Cardiac muscle cell (in vitro differentiated cells and primary cell): ENCODE measurements around the gene XRCC4. TPM values are rescaled to one million over a fixed set of nuclear protein-coding genes. Genes with fewer than 3 reads are reported as not detected.

Experiments used
- DNase-seq, 2 donors: peaks; one replicate each; pipeline versions ENCODE4 v3.0.0 to v3.0.0-alpha.2; 2010 to 2017; ENCODE audit warnings: low read depth in 1 of 2, low spot score in 1 of 2
- H3K27ac ChIP-seq: fragments of 200-600 bp; sonication (generic); 2 replicates; pipeline ENCODE4 v1.5.1; 2016
- H3K27me3 ChIP-seq: fragments of 200-600 bp; sonication (generic); 2 replicates; pipeline ENCODE4 v1.6.0; 2016; ENCODE audit warnings: control low read depth
- H3K36me3 ChIP-seq: fragments of 200-600 bp; sonication (generic); 2 replicates; pipeline ENCODE4 v1.5.1; 2016; ENCODE audit warnings: control low read depth
- H3K4me1 ChIP-seq: fragments of 200-600 bp; sonication (generic); 2 replicates; pipeline ENCODE4 v1.8.1; 2017; ENCODE audit warnings: low read depth, mild to moderate bottlenecking, mixed run types
- H3K4me3 ChIP-seq: fragments of 200-600 bp; sonication (generic); 2 replicates; pipeline ENCODE4 v1.5.1; 2016; ENCODE audit warnings: mild to moderate bottlenecking
- H3K9me3 ChIP-seq: fragments of 200-600 bp; sonication (generic); 2 replicates; pipeline ENCODE4 v1.5.1; 2017; ENCODE audit warnings: low read depth, mild to moderate bottlenecking, control low read depth
- CTCF ChIP-seq: IDR thresholded peaks from 2 replicates; pipeline ENCODE4 v1.5.1; 2012; ENCODE audit warnings: low read depth, mild to moderate bottlenecking, low read length
- polyA plus RNA-seq: library from polyadenylated mRNA; unstranded; fragments of >200 nt; fragmentation: Nextera tagmentation; extraction: Ambion mirVana; gene quantifications from 2 replicates; pipeline ENCODE4 v1.2.1, GENCODE V29; 2016
- total RNA-seq: library from RNA; depleted of rRNA; stranded (reverse); fragments of >200 nt; gene quantifications from 2 replicates; pipeline ENCODE4 v1.2.3, GENCODE V29; 2016

Gene XRCC4
- total and polyA plus RNA-seq, 2 experiments from 2014 or later = 9.7 to 19.2 TPM

- Histone ChIP-seq H3K27ac (no peak overlapping the region), H3K9me3 (no peaks in the 10 kb centered on the region), H3K27me3 (no peaks in the 10 kb centered on the region), H3K4me3 (no peak overlapping the region), H3K4me1 (no peaks in the 10 kb centered on the region), H3K36me3 (no peaks in the 10 kb centered on the region)
- DNase-seq = no peak
- TF ChIP-seq CTCF = no peak
Observed at GRCh38 chr5:83167538-83167937, 90.2 kb downstream of the XRCC4 start.

- no peak for DNase-seq
- TF ChIP-seq CTCF = no peak
- Histone ChIP-seq H3K4me1 (no peaks in the 10 kb centered on the region), H3K27me3 (no peaks in the 10 kb centered on the region), H3K9me3 (no peaks in the 10 kb centered on the region), H3K36me3 (no peaks in the 10 kb centered on the region), H3K4me3 (no peak overlapping the region), H3K27ac (no peak overlapping the region)
Observed at GRCh38 chr5:83169571-83170337, 92.4 kb downstream of the XRCC4 start.

- no peak for DNase-seq
- no peak for TF ChIP-seq CTCF
Observed at GRCh38 chr5:83172011-83172410, 94.7 kb downstream of the XRCC4 start.

GRCh38 chr5:83172655-83173054 lies 95.3 kb downstream of the XRCC4 start:
- H3K9me3 ChIP-seq = no peaks in the 10 kb centered on the region
- H3K27me3 ChIP-seq = no peaks in the 10 kb centered on the region
- no peak for TF ChIP-seq CTCF
- H3K4me1 ChIP-seq = peaks cover 8% of the 10 kb centered on the region
- DNase-seq = no peak
- no peak overlapping the region for H3K27ac ChIP-seq
- no peak overlapping the region for H3K4me3 ChIP-seq
- no peaks in the 10 kb centered on the region for H3K36me3 ChIP-seq

More at GRCh38 chr5:83172011-83172410, 94.7 kb downstream of the XRCC4 start:
- H3K4me3 ChIP-seq = no peak overlapping the region
- H3K9me3 ChIP-seq = no peaks in the 10 kb centered on the region
- no peaks in the 10 kb centered on the region for H3K36me3 ChIP-seq
- no peak overlapping the region for H3K27ac ChIP-seq
- no peaks in the 10 kb centered on the region for H3K27me3 ChIP-seq
- H3K4me1 ChIP-seq = peaks cover 2% of the 10 kb centered on the region

- Histone ChIP-seq H3K4me3 (no peak overlapping the region), H3K27me3 (no peaks in the 10 kb centered on the region), H3K36me3 (no peaks in the 10 kb centered on the region), H3K27ac (no peak overlapping the region), H3K9me3 (no peaks in the 10 kb centered on the region), H3K4me1 (peaks cover 13% of the 10 kb centered on the region)
- no peak for TF ChIP-seq CTCF
- DNase-seq = no peak
Observed at GRCh38 chr5:83173826-83174225, 96.5 kb downstream of the XRCC4 start.
